Measurements from ENCODE around the gene CAMTA1. TPM values are rescaled to one million over a fixed set of nuclear protein-coding genes. Genes with fewer than 3 reads are reported as not detected.

The CAMTA1 gene
- polyA plus RNA-seq, 1 of the 3 experiments (the other 2 are of a cell fraction), result 63.1 TPM

DNA sequence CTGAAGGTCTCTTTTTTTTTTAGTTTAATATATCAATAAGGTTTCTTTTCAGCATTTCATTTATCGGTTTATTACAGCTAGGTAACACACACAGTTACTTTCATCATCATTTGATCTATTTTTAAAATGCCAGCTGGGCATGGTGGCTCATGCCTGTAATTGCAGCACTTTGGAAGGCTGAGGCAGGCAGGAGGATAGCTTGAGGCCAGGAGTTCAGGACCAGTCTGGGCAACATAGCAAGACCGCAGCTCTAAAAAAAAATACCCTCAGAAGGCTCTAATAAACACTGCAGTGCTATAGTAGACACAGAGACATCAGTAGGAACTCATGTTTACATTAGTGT, 937.4 kb downstream of the CAMTA1 start (continued):
- TF ChIP-seq, protein P1, sequence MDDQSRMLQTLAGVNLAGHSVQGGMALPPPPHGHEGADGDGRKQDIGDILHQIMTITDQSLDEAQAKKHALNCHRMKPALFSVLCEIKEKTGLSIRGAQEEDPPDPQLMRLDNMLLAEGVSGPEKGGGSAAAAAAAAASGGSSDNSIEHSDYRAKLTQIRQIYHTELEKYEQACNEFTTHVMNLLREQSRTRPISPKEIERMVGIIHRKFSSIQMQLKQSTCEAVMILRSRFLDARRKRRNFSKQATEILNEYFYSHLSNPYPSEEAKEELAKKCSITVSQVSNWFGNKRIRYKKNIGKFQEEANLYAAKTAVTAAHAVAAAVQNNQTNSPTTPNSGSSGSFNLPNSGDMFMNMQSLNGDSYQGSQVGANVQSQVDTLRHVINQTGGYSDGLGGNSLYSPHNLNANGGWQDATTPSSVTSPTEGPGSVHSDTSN (IDR thresholded peaks at IDR 0.05), result no peak
- TF ChIP-seq TCF12 (IDR thresholded peaks at IDR 0.05), result no peak

DNA sequence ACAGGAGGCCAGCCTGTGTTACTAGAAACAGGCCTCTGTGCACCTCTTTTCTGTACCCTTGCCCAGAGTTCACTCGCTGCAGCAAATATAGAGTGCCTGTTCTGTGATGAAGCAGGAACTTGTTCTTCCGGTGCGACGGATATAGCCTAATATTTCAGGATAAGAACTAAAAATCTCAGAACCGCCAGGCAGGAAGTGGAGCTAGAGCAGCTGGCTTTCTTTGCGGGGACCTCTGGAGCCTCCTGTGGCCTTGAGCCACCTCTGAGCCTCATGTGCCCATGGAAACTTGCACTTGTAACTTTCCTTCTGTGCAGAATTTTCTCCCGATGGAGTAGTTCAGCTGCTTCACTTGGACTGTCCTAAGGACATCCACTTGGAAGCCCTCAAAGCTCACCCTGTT, 941.4 kb downstream of the CAMTA1 start:
- no peak for DNase-seq
- CTCF ChIA-PET, result interaction anchor here (1.5 to 2.6 kb wide), 4 partner anchors 26 to 59 kb away, joined by 5 to 11 read pairs (median 10); no protein-coding TSS in a partner anchor
- POLR2A ChIA-PET, result no interaction called here
- no peaks in the 10 kb centered on the region for H3K27me3 ChIP-seq (ENCODE audit: insufficient read depth)
- no peak overlapping the region for H3K4me2 ChIP-seq
- H4K20me1 ChIP-seq (ENCODE audit: insufficient read depth), result no peaks in the 10 kb centered on the region
- no peaks in the 10 kb centered on the region for H3K36me3 ChIP-seq (replicated peaks in 1 of 2; ENCODE audit: control insufficient read depth in 1 of 2, insufficient read depth in 2 of 2, low read length in 1 of 2)
- TF ChIP-seq NFIC (IDR thresholded peaks at IDR 0.05; ENCODE audit: borderline replicate concordance) (no peak), EZH2phosphoT487 (IDR thresholded peaks at IDR 0.05; ENCODE audit: borderline replicate concordance, low read depth) (no peak), TAF1 (IDR thresholded peaks at IDR 0.05; ENCODE audit: borderline replicate concordance, low read depth, low read length) (no peak), YY1 (IDR thresholded peaks at IDR 0.05; ENCODE audit: low read depth) (no peak), SMC3 (IDR thresholded peaks at IDR 0.05; ENCODE audit: low read depth, low read length) (no peak), MEF2A (IDR thresholded peaks at IDR 0.05; ENCODE audit: borderline replicate concordance, low read depth) (no peak), FOXJ3 (CRISPR knock-in tag; IDR thresholded peaks at IDR 0.05) (no peak), RAD21 (IDR thresholded peaks at IDR 0.05; ENCODE audit: low read length) (no peak), ELF1 (IDR thresholded peaks at IDR 0.05) (no peak), USF2 (IDR thresholded peaks at IDR 0.05; ENCODE audit: borderline replicate concordance, low read depth, low read length) (no peak), GABPA (IDR thresholded peaks at IDR 0.05; ENCODE audit: low read depth) (no peak)
- TF ChIP-seq, protein P1 (IDR thresholded peaks at IDR 0.05), result no peak
- TF ChIP-seq, protein P2, sequence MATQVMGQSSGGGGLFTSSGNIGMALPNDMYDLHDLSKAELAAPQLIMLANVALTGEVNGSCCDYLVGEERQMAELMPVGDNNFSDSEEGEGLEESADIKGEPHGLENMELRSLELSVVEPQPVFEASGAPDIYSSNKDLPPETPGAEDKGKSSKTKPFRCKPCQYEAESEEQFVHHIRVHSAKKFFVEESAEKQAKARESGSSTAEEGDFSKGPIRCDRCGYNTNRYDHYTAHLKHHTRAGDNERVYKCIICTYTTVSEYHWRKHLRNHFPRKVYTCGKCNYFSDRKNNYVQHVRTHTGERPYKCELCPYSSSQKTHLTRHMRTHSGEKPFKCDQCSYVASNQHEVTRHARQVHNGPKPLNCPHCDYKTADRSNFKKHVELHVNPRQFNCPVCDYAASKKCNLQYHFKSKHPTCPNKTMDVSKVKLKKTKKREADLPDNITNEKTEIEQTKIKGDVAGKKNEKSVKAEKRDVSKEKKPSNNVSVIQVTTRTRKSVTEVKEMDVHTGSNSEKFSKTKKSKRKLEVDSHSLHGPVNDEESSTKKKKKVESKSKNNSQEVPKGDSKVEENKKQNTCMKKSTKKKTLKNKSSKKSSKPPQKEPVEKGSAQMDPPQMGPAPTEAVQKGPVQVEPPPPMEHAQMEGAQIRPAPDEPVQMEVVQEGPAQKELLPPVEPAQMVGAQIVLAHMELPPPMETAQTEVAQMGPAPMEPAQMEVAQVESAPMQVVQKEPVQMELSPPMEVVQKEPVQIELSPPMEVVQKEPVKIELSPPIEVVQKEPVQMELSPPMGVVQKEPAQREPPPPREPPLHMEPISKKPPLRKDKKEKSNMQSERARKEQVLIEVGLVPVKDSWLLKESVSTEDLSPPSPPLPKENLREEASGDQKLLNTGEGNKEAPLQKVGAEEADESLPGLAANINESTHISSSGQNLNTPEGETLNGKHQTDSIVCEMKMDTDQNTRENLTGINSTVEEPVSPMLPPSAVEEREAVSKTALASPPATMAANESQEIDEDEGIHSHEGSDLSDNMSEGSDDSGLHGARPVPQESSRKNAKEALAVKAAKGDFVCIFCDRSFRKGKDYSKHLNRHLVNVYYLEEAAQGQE (IDR thresholded peaks at IDR 0.05; ENCODE audit: low read depth, low read length), result no peak
- TF ChIP-seq, protein P3, sequence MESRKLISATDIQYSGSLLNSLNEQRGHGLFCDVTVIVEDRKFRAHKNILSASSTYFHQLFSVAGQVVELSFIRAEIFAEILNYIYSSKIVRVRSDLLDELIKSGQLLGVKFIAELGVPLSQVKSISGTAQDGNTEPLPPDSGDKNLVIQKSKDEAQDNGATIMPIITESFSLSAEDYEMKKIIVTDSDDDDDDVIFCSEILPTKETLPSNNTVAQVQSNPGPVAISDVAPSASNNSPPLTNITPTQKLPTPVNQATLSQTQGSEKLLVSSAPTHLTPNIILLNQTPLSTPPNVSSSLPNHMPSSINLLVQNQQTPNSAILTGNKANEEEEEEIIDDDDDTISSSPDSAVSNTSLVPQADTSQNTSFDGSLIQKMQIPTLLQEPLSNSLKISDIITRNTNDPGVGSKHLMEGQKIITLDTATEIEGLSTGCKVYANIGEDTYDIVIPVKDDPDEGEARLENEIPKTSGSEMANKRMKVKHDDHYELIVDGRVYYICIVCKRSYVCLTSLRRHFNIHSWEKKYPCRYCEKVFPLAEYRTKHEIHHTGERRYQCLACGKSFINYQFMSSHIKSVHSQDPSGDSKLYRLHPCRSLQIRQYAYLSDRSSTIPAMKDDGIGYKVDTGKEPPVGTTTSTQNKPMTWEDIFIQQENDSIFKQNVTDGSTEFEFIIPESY (IDR thresholded peaks at IDR 0.05; ENCODE audit: borderline replicate concordance, low read depth), result no peak
- no peak overlapping the region; a peak in 1 of 4 replicates for H3K27ac ChIP-seq (ENCODE audit: low read depth in 2 of 2, low read length in 1 of 2)
- H3K4me1 ChIP-seq (ENCODE audit: control insufficient read depth in 1 of 2, insufficient read depth in 2 of 2, low read depth in 1 of 2, low read length in 1 of 2), result peaks cover 0 to 20% of the 10 kb centered on the region in 2 experiments; a peak in 1 of 4 replicates
- 93% methylated on average over 6 of the region's 7 CpGs for WGBS (ENCODE audit: low lambda C conversion rate)
- H3K9me2 ChIP-seq, result no peaks in the 10 kb centered on the region
- H3K4me3 ChIP-seq (ENCODE audit: low read depth in 2 of 2, low read length in 1 of 2), result no peak overlapping the region
- H2AFZ ChIP-seq (ENCODE audit: low read depth), result no peak overlapping the region
- no peaks in the 10 kb centered on the region for H3K79me2 ChIP-seq (ENCODE audit: insufficient read depth)
- no peaks in the 10 kb centered on the region for H3K9me3 ChIP-seq
- no peaks in the 10 kb centered on the region for H3F3A ChIP-seq (replicated peaks; ENCODE audit: insufficient read depth)
- H3K9ac ChIP-seq, result no peak overlapping the region
